Neural progenitor cell (in vitro differentiated cells): ENCODE measurements around the gene DMKN. TPM values are rescaled to one million over a fixed set of nuclear protein-coding genes. Genes with fewer than 3 reads are reported as not detected.

Experiments used
- DNase-seq: peaks from one replicate; pipeline ENCODE4 v3.0.0-alpha.2; 2016; ENCODE audit warnings: low spot score
- H2AFZ ChIP-seq: fragments of 200-600 bp; sonication (generic); replicated peaks from 2 replicates; pipeline ENCODE4 v1.6.1; 2016; ENCODE audit warnings: antibody characterized with exemption
- H3F3A ChIP-seq: fragments of 200-600 bp; sonication (generic); 2 replicates; pipeline ENCODE4 v1.6.1; 2016; ENCODE audit warnings: antibody characterized with exemption, low read depth
- H3K27ac ChIP-seq: fragments of 200-600 bp; sonication (generic); 2 replicates; pipeline ENCODE4 v1.5.1; 2016; ENCODE audit warnings: mild to moderate bottlenecking
- H3K27me3 ChIP-seq: fragments of 200-600 bp; sonication (generic); 2 replicates; pipeline ENCODE4 v1.6.1; 2016; ENCODE audit warnings: mild to moderate bottlenecking, moderate library complexity
- H3K36me3 ChIP-seq: fragments of 200-600 bp; sonication (generic); 2 replicates; pipeline ENCODE4 v1.5.1; 2016
- H3K4me1 ChIP-seq: fragments of 200-600 bp; sonication (generic); 2 replicates; pipeline ENCODE4 v1.6.1; 2016; ENCODE audit warnings: mixed run types
- H3K4me2 ChIP-seq: fragments of 200-600 bp; sonication (generic); 2 replicates; pipeline ENCODE4 v1.6.1; 2016
- H3K4me3 ChIP-seq: fragments of 200-600 bp; sonication (generic); 2 replicates; pipeline ENCODE4 v1.5.1; 2016
- H3K79me2 ChIP-seq: fragments of 200-600 bp; sonication (generic); 2 replicates; pipeline ENCODE4 v1.6.1; 2016; ENCODE audit warnings: low read depth
- H3K9ac ChIP-seq: fragments of 200-600 bp; sonication (generic); 2 replicates; pipeline ENCODE4 v1.6.1; 2016
- H3K9me3 ChIP-seq: fragments of 200-600 bp; sonication (generic); 2 replicates; pipeline ENCODE4 v1.5.1; 2016; ENCODE audit warnings: low read depth
- H4K20me1 ChIP-seq: fragments of 200-600 bp; sonication (generic); 2 replicates; pipeline ENCODE4 v1.6.1; 2016; ENCODE audit warnings: low read depth
- H3K27ac Mint-ChIP-seq: 3 replicates; pipeline ENCODE4 v1.8.0; 2021; ENCODE audit warnings: mixed read lengths
- H3K27me3 Mint-ChIP-seq: 2 replicates; pipeline ENCODE4 v1.8.0; 2022; ENCODE audit warnings: low read depth, mild to moderate bottlenecking, inconsistent platforms, moderate library complexity, mixed read lengths; ENCODE audit not compliant: insufficient read depth
- H3K36me3 Mint-ChIP-seq: 3 replicates; pipeline ENCODE4 v1.8.0; 2021; ENCODE audit warnings: mixed read lengths
- H3K4me1 Mint-ChIP-seq: 3 replicates; pipeline ENCODE4 v1.8.0; 2021; ENCODE audit warnings: mixed read lengths
- H3K4me3 Mint-ChIP-seq: 3 replicates; pipeline ENCODE4 v1.8.0; 2021; ENCODE audit warnings: mild to moderate bottlenecking, moderate library complexity, mixed read lengths
- H3K9me3 Mint-ChIP-seq: 3 replicates; pipeline ENCODE4 v1.8.0; 2020; ENCODE audit warnings: mixed read lengths
- EZH2 ChIP-seq: fragments of 200-600 bp; sonication (generic); IDR thresholded peaks from 2 replicates; pipeline ENCODE4 v1.6.1; 2017; ENCODE audit warnings: antibody characterized with exemption, mild to moderate bottlenecking, moderate library complexity
- EZH2phosphoT487 ChIP-seq: fragments of 200-600 bp; sonication (generic); IDR thresholded peaks from 2 replicates; pipeline ENCODE4 v1.6.1; 2017; ENCODE audit warnings: antibody characterized with exemption
- total RNA-seq: library from RNA; depleted of rRNA; stranded (reverse); fragments of >200 nt; gene quantifications from 2 replicates; pipeline ENCODE4 v1.2.3, GENCODE V29; 2015; ENCODE audit warnings: low replicate concordance
- TF ChIP-seq, protein P1 (sequence below): fragments of 200-600 bp; sonication (generic); IDR thresholded peaks from 2 replicates; pipeline ENCODE4 v1.5.1; 2017; ENCODE audit warnings: antibody characterized with exemption, mild to moderate bottlenecking

DMKN gene
- total RNA-seq, 1 donor from 2014 or later, result 175 TPM

DNA sequence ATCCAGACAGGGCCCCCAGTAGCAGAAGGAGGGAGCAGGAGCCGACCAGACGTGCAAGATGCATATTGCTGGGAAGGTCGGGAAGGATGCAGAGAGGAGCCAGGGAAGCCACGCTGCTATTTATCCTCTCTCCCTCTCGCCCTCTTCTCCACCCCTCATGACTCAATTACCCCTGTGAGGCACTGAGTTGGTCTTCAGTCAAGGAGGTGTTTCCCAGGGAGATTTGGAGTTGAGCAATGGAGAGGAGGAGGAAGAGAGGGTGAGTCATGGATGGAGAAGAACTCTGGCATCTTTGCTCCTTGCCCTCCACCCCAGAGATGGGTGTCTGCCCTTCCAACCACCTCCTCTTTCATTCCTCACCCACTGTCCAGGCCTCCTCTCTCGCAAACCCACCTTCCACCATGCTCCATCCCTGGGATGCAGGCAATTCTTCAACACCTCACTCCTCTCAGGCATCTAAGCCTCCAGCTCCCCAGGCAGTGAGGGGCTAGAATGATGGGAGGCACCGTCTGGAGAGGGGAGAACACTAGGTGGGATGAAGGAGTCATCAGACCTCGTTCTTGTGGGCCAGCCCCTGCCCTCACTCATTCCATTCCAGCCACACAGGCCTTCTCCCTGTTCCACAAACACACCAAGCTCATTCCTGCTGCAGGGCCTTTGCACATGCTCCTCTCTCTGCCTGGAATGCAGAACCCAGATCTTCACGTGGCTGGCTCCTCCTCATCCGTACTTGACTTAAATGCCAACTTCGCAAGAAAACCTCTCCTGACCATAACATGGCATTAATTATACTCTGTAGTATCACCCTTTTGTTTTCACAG, 15.0 kb upstream of the DMKN start, which contains the start of gene SBSN:
Gene SBSN, minus strand, starts transcription at position 94 of the 821 bp plus-strand sequence. Its CDS starts 30 bp downstream, at position 64.
- H2AFZ ChIP-seq, result no peak within 1 kb of the TSS
- no peak for DNase-seq

DNA sequence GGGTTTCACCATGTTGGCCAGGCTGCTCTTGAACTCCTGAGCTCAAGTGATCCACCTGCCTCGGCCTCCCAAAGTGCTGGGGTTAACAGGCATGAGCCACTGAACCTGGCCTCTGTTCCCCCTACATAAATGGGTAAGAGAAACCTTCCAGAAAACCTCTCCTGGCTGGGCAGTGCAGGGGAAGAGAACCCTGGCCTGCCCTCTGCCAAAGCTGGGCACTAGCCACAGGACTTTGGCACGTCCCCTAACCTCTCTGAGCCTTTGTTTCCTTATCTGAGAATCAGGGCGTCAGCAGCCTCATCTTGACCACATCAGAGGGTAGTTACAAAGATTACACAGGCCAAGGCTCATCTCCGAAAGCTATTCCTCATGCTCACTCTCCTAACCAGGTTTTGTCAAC, 12.4 kb upstream of the DMKN start:
- H3K4me1 Mint-ChIP-seq, result peaks cover 20% of the 10 kb centered on the region
- Histone ChIP-seq H3F3A (peaks cover 9% of the 10 kb centered on the region), H3K79me2 (no peaks in the 10 kb centered on the region), H3K27ac (no peak overlapping the region), H3K27me3 (no peaks in the 10 kb centered on the region), H3K36me3 (no peaks in the 10 kb centered on the region), H3K9me3 (no peaks in the 10 kb centered on the region), H2AFZ (no peak overlapping the region), H3K4me1 (peaks cover 15% of the 10 kb centered on the region), H4K20me1 (no peaks in the 10 kb centered on the region), H3K9ac (no peak overlapping the region), H3K4me3 (no peak overlapping the region), H3K4me2 (no peak overlapping the region)
- DNase-seq, result no peak
- no peak overlapping the region for H3K27ac Mint-ChIP-seq
- no peaks in the 10 kb centered on the region for H3K36me3 Mint-ChIP-seq
- H3K4me3 Mint-ChIP-seq, result no peak overlapping the region
- no peaks in the 10 kb centered on the region for H3K9me3 Mint-ChIP-seq
- TF ChIP-seq EZH2phosphoT487 (no peak), EZH2 (no peak)
- TF ChIP-seq, protein P1, sequence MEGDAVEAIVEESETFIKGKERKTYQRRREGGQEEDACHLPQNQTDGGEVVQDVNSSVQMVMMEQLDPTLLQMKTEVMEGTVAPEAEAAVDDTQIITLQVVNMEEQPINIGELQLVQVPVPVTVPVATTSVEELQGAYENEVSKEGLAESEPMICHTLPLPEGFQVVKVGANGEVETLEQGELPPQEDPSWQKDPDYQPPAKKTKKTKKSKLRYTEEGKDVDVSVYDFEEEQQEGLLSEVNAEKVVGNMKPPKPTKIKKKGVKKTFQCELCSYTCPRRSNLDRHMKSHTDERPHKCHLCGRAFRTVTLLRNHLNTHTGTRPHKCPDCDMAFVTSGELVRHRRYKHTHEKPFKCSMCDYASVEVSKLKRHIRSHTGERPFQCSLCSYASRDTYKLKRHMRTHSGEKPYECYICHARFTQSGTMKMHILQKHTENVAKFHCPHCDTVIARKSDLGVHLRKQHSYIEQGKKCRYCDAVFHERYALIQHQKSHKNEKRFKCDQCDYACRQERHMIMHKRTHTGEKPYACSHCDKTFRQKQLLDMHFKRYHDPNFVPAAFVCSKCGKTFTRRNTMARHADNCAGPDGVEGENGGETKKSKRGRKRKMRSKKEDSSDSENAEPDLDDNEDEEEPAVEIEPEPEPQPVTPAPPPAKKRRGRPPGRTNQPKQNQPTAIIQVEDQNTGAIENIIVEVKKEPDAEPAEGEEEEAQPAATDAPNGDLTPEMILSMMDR, result no peak
- peaks cover 6% of the 10 kb centered on the region for H3K27me3 Mint-ChIP-seq

More for the DNA sequence above, 15.0 kb upstream of the DMKN start, which contains the start of gene SBSN:
- H3K27ac Mint-ChIP-seq, result peak within 1 kb of the TSS; percentile 47
- Histone ChIP-seq H3K9ac (no peak within 1 kb of the TSS), H3K4me1 (peaks cover 23% of the 10 kb centered on the region), H3K4me3 (no peak within 1 kb of the TSS), H3K79me2 (no peaks in the 10 kb centered on the region), H3K27ac (no peak within 1 kb of the TSS), H3K9me3 (no peaks in the 10 kb centered on the region), H4K20me1 (no peaks in the 10 kb centered on the region), H3F3A (peaks cover 9% of the 10 kb centered on the region), H3K4me2 (no peak within 1 kb of the TSS), H3K36me3 (no peaks in the 10 kb centered on the region), H3K27me3 (no peaks in the 10 kb centered on the region)
- peaks cover 3% of the 10 kb centered on the region for H3K27me3 Mint-ChIP-seq
- peaks cover 12% of the 10 kb centered on the region for H3K4me1 Mint-ChIP-seq
- H3K9me3 Mint-ChIP-seq, result no peaks in the 10 kb centered on the region
- TF ChIP-seq, protein P1, result no peak
- TF ChIP-seq EZH2phosphoT487, result no peak
- TF ChIP-seq EZH2, result no peak
- no peaks in the 10 kb centered on the region for H3K36me3 Mint-ChIP-seq
- H3K4me3 Mint-ChIP-seq, result peak within 1 kb of the TSS; percentile 39

DNA sequence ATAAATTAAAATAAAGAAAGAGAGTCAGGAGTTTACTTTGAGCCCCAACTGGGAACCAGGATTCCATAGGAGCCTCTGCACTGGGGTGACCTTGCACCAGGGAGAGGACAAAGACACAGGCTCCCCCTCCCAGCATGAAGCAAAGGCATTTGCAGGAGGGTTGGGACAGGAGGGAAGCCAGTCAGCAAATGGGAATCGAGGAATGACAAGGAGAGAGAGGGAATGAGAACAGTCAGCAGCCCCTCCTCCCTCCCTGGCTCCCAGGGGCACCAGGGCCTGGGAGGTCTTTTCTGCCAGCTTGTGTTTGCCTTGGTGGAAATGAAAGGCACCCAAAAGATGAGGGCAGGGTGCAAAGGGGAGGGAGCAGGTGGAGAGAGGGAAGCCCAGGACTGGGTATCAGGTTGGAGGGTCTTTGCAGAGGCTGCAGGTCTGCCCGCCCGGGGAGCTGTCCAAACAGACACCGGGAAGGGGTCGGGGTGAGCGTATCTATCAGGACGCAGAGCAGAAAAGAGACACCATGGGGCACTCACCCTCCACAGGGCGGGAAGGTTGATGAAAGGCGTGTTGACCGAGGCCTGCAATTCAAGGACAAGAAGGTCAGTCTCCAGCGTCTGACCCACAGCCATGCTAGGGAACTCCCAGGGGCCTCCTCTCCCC, 10.9 kb upstream of the DMKN start:
- Histone ChIP-seq H4K20me1 (no peaks in the 10 kb centered on the region), H3K9me3 (no peaks in the 10 kb centered on the region), H3K27me3 (no peaks in the 10 kb centered on the region), H3K4me2 (peak overlapping the region; percentile 58), H3K4me3 (no peak overlapping the region), H3K79me2 (no peaks in the 10 kb centered on the region), H3K4me1 (peaks cover 15% of the 10 kb centered on the region), H3F3A (peaks cover 9% of the 10 kb centered on the region), H3K27ac (no peak overlapping the region), H3K36me3 (no peaks in the 10 kb centered on the region), H3K9ac (no peak overlapping the region), H2AFZ (peak overlapping the region; percentile 68)
- no peak for TF ChIP-seq EZH2
- no peak for TF ChIP-seq EZH2phosphoT487
- TF ChIP-seq, protein P1, result no peak
- Mint-ChIP-seq H3K4me3 (no peak overlapping the region), H3K36me3 (no peaks in the 10 kb centered on the region), H3K9me3 (no peaks in the 10 kb centered on the region), H3K27ac (no peak overlapping the region), H3K4me1 (peaks cover 20% of the 10 kb centered on the region), H3K27me3 (peaks cover 6% of the 10 kb centered on the region)
- peak; percentile 56 for DNase-seq
